Astrocyte (in vitro differentiated cells and primary cell): ENCODE results near the gene SH2B2. TPM values are rescaled to one million over a fixed set of nuclear protein-coding genes. Genes with fewer than 3 reads are reported as not detected.

Source experiments
- DNase-seq: peaks from one replicate; pipeline ENCODE4 v3.0.0-alpha.2; 2010; ENCODE audit warnings: low read depth
- FAIRE-seq: peaks from 2 replicates; lab custom pipeline; 2011; peaks lifted over from hg19 to GRCh38; lab: Jason Lieb, UNC
- H2AFZ ChIP-seq: 2 replicates; pipeline ENCODE4 v1.6.0; 2012; ENCODE audit warnings: low read depth, low read length, inconsistent platforms
- H3K27ac ChIP-seq: 2 replicates; pipeline ENCODE4 v1.5.1; 2011; ENCODE audit warnings: low read depth, low read length, inconsistent platforms
- H3K27me3 ChIP-seq: 2 replicates; pipeline ENCODE4 v1.6.0; 2011; ENCODE audit warnings: low read length, inconsistent platforms; ENCODE audit not compliant: insufficient read depth
- H3K36me3 ChIP-seq: 2 replicates; pipeline ENCODE4 v1.5.1; 2011; ENCODE audit warnings: low read length, inconsistent platforms; ENCODE audit not compliant: insufficient read depth
- H3K4me1 ChIP-seq: 2 replicates; pipeline ENCODE4 v1.5.1; 2011; ENCODE audit warnings: low read length, inconsistent platforms; ENCODE audit not compliant: insufficient read depth
- H3K4me2 ChIP-seq: 2 replicates; pipeline ENCODE4 v1.6.0; 2012; ENCODE audit warnings: low read length, inconsistent platforms
- H3K4me3 ChIP-seq: 2 replicates; pipeline ENCODE4 v1.5.1; 2011; ENCODE audit warnings: low read depth, mild to moderate bottlenecking, low read length, inconsistent platforms; ENCODE audit not compliant: insufficient read depth
- H3K79me2 ChIP-seq: 2 replicates; pipeline ENCODE4 v1.6.0; 2012; ENCODE audit warnings: mild to moderate bottlenecking, low read length, inconsistent platforms; ENCODE audit not compliant: insufficient read depth
- H3K9ac ChIP-seq: 2 replicates; pipeline ENCODE4 v1.6.0; 2012; ENCODE audit warnings: mild to moderate bottlenecking, low read length, inconsistent platforms
- H3K9me3 ChIP-seq: 2 replicates; pipeline ENCODE4 v1.5.1; 2012; ENCODE audit warnings: low read depth, mild to moderate bottlenecking, low read length, inconsistent platforms; ENCODE audit not compliant: insufficient read depth
- H4K20me1 ChIP-seq: 2 replicates; pipeline ENCODE4 v1.6.0; 2012; ENCODE audit warnings: low read length, inconsistent platforms; ENCODE audit not compliant: insufficient read depth
- H3K27ac Mint-ChIP-seq: one replicate; pipeline ENCODE4 v1.8.0; 2021; ENCODE audit warnings: mild to moderate bottlenecking, mixed read lengths; ENCODE audit not compliant: unreplicated experiment
- H3K27me3 Mint-ChIP-seq: one replicate; pipeline ENCODE4 v1.8.0; 2021; ENCODE audit warnings: low read depth, mixed read lengths; ENCODE audit not compliant: unreplicated experiment
- H3K36me3 Mint-ChIP-seq: one replicate; pipeline ENCODE4 v1.8.0; 2021; ENCODE audit warnings: low read depth, mixed read lengths; ENCODE audit not compliant: unreplicated experiment
- H3K4me1 Mint-ChIP-seq: one replicate; pipeline ENCODE4 v1.8.0; 2021; ENCODE audit warnings: low read depth, mixed read lengths; ENCODE audit not compliant: unreplicated experiment
- H3K4me3 Mint-ChIP-seq: one replicate; pipeline ENCODE4 v1.8.0; 2021; ENCODE audit warnings: mild to moderate bottlenecking, moderate library complexity, mixed read lengths; ENCODE audit not compliant: unreplicated experiment
- H3K9me3 Mint-ChIP-seq: one replicate; pipeline ENCODE4 v1.8.0; 2021; ENCODE audit warnings: mild to moderate bottlenecking, mixed read lengths; ENCODE audit not compliant: unreplicated experiment
- EZH2 ChIP-seq: IDR thresholded peaks from 2 replicates; pipeline ENCODE4 v1.6.1; 2012; ENCODE audit warnings: mild to moderate bottlenecking, low read length, inconsistent platforms; ENCODE audit not compliant: insufficient read depth
- total RNA-seq: library from RNA; stranded (reverse); gene quantifications from 2 replicates; pipeline ENCODE4 v1.2.1, GENCODE V29; 2021
- TF ChIP-seq, protein P1 (sequence below): IDR thresholded peaks from 2 replicates; pipeline ENCODE4 v1.5.1; 2011; ENCODE audit warnings: low read depth, mild to moderate bottlenecking, inconsistent platforms, low read length, moderate library complexity; ENCODE audit not compliant: insufficient read depth

SH2B2 gene
- total RNA-seq, 1 donor from 2014 or later = 5.6 TPM

- no peaks in the 10 kb centered on the region for H4K20me1 ChIP-seq
- Mint-ChIP-seq H3K36me3 (peaks cover 3% of the 10 kb centered on the region), H3K4me3 (no peak overlapping the region)
These were observed 27.5 kb downstream of the SH2B2 start for GRCh38 chr7:102313997-102314780.

DNA sequence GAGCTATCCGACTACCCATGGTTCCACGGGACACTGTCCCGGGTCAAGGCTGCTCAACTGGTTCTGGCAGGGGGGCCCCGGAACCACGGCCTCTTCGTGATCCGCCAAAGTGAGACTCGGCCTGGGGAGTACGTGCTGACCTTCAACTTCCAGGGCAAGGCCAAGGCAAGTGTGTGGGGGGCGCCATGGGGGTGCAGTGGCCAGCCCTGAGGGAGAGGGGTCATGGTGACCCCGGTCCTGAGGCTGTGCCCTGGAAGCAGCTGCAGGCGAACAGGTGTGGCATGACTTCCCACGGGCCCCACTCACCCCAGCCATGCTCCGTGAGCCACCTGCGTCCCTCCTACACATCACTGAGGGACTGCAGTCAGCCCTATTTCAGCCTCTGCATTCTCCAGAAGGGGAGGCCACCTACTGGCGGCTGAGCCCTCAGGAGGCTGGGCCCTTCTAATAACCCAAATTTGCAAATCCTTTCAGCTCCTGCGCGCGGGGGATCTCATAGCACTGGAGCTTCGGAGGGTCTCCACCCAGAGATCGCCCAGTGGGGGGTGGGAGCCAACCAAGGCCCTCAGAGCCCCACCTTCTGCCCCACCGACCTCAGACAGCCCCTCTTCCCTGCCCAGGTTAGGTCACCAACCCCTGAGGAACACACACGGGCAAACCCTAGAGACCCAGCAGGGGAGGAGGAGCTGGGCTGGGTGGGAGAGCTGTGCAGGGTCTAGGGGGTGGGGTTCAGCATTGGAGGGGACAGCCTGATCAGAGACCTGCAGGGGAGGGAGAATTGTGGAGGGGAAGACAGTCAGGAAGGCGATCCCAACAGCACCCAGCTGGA, 30.8 kb downstream of the SH2B2 start:
- no peak overlapping the region for H3K27ac Mint-ChIP-seq
- no peak overlapping the region for H3K4me3 Mint-ChIP-seq
- peaks cover 8% of the 10 kb centered on the region for H3K27me3 Mint-ChIP-seq
- Histone ChIP-seq H3K4me2 (no peak overlapping the region), H3K9ac (no peak overlapping the region), H3K27me3 (no peaks in the 10 kb centered on the region), H2AFZ (no peak overlapping the region), H3K4me3 (no peak overlapping the region), H3K36me3 (no peaks in the 10 kb centered on the region), H3K9me3 (no peaks in the 10 kb centered on the region), H3K27ac (no peak overlapping the region), H3K4me1 (no peaks in the 10 kb centered on the region), H4K20me1 (no peaks in the 10 kb centered on the region), H3K79me2 (no peaks in the 10 kb centered on the region)
- TF ChIP-seq EZH2 = no peak
- TF ChIP-seq, protein P1, sequence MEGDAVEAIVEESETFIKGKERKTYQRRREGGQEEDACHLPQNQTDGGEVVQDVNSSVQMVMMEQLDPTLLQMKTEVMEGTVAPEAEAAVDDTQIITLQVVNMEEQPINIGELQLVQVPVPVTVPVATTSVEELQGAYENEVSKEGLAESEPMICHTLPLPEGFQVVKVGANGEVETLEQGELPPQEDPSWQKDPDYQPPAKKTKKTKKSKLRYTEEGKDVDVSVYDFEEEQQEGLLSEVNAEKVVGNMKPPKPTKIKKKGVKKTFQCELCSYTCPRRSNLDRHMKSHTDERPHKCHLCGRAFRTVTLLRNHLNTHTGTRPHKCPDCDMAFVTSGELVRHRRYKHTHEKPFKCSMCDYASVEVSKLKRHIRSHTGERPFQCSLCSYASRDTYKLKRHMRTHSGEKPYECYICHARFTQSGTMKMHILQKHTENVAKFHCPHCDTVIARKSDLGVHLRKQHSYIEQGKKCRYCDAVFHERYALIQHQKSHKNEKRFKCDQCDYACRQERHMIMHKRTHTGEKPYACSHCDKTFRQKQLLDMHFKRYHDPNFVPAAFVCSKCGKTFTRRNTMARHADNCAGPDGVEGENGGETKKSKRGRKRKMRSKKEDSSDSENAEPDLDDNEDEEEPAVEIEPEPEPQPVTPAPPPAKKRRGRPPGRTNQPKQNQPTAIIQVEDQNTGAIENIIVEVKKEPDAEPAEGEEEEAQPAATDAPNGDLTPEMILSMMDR = no peak
- FAIRE-seq = no peak
- H3K36me3 Mint-ChIP-seq = peaks cover 3% of the 10 kb centered on the region
- peaks cover 2% of the 10 kb centered on the region for H3K9me3 Mint-ChIP-seq
- no peaks in the 10 kb centered on the region for H3K4me1 Mint-ChIP-seq
- DNase-seq = no peak

More at GRCh38 chr7:102313997-102314780, 27.5 kb downstream of the SH2B2 start:
- Mint-ChIP-seq H3K27me3 (no peaks in the 10 kb centered on the region), H3K4me1 (no peaks in the 10 kb centered on the region), H3K27ac (no peak overlapping the region), H3K9me3 (peaks cover 2% of the 10 kb centered on the region)
- no peaks in the 10 kb centered on the region for H3K4me1 ChIP-seq
- DNase-seq (no peak), FAIRE-seq (no peak)
- H3K36me3 ChIP-seq = no peaks in the 10 kb centered on the region
- no peaks in the 10 kb centered on the region for H3K9me3 ChIP-seq
- no peak for TF ChIP-seq EZH2
- H3K27me3 ChIP-seq = no peaks in the 10 kb centered on the region
- H3K9ac ChIP-seq = no peak overlapping the region
- no peak overlapping the region for H3K27ac ChIP-seq
- H3K4me3 ChIP-seq = no peak overlapping the region
- no peak overlapping the region for H3K4me2 ChIP-seq
- no peak overlapping the region for H2AFZ ChIP-seq
- no peaks in the 10 kb centered on the region for H3K79me2 ChIP-seq

DNA sequence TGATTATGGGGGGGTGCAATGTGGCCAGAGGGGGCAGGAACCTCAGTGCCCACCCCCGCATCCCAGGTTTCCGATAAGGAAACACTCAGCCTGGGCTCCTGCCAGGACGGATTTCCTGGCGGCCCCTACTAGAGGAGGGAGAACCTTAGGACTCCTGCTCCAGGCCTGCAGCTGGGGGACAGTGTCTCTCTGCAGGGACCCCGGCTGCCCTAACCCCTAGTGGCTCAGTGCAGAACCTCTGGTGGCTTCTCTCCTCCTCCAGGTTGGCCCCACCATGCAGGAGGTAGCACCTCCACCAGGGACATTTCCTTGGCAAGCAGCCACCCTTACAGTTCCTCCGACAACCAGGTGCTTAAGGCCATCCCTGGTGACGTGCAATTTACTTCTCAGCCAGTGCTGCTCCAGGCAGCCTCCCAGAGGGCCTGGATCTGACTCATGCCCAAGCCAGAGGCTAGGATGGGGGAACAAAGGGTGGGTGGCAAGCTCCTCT, 31.9 kb downstream of the SH2B2 start:
- no peak overlapping the region for H3K9ac ChIP-seq
- Mint-ChIP-seq H3K27me3 (peaks cover 10% of the 10 kb centered on the region), H3K27ac (no peak overlapping the region), H3K36me3 (peaks cover 3% of the 10 kb centered on the region), H3K9me3 (peaks cover 2% of the 10 kb centered on the region), H3K4me1 (no peaks in the 10 kb centered on the region), H3K4me3 (no peak overlapping the region)
- H3K4me2 ChIP-seq = no peak overlapping the region
- TF ChIP-seq, protein P1 = no peak
- TF ChIP-seq EZH2 = no peak
- H3K27ac ChIP-seq = no peak overlapping the region
- H3K79me2 ChIP-seq = no peaks in the 10 kb centered on the region
- no peaks in the 10 kb centered on the region for H3K27me3 ChIP-seq
- no peaks in the 10 kb centered on the region for H4K20me1 ChIP-seq
- no peak for FAIRE-seq
- no peaks in the 10 kb centered on the region for H3K4me1 ChIP-seq
- H2AFZ ChIP-seq = no peak overlapping the region
- H3K4me3 ChIP-seq = no peak overlapping the region
- H3K36me3 ChIP-seq = no peaks in the 10 kb centered on the region
- H3K9me3 ChIP-seq = no peaks in the 10 kb centered on the region
- peak; percentile 31 for DNase-seq
